Transverse colon (tissue), 4 donors: Measurements from ENCODE around the gene TCFL5. TPM values are rescaled to one million over a fixed set of nuclear protein-coding genes. Genes with fewer than 3 reads are reported as not detected.

Source experiments
- DNase-seq: peaks from one replicate; pipeline ENCODE4 v3.0.0-alpha.2; 2019
- H3K27ac ChIP-seq, 4 donors: fragments of 200-600 bp; sonication (generic); 2 replicates each; pipeline ENCODE4 v1.5.1; 2016 to 2018; ENCODE audit warnings: inconsistent platforms in 4 of 4
- H3K27me3 ChIP-seq: fragments of 200-600 bp; sonication (generic); 2 replicates; pipeline ENCODE4 v1.5.1; 2017; ENCODE audit warnings: inconsistent platforms
- H3K36me3 ChIP-seq, 4 donors: fragments of 200-600 bp; sonication (generic); 2 replicates each; pipeline ENCODE4 v1.5.1; 2017 to 2019; ENCODE audit warnings: inconsistent platforms in 4 of 4
- H3K4me1 ChIP-seq, 4 donors: fragments of 200-600 bp; sonication (generic); 2 replicates each; pipeline ENCODE4 v1.5.1; 2017 to 2020; ENCODE audit warnings: inconsistent platforms in 4 of 4
- H3K4me3 ChIP-seq, 4 donors: fragments of 200-600 bp; sonication (generic); 1 replicate in 1 of 4; 2 replicates in 3 of 4; pipeline versions ENCODE4 v1.5.1 to v1.6.1; 2017 to 2019; ENCODE audit warnings: inconsistent platforms in 4 of 4
- H3K9me3 ChIP-seq, 2 donors: fragments of 200-600 bp; sonication (generic); 2 replicates each; pipeline ENCODE4 v1.5.1; 2017 to 2019; ENCODE audit warnings: inconsistent platforms in 2 of 2
- CTCF ChIP-seq, 5 experiments: fragments of 200-600 bp in 3 of 5; fragments of 450-650 bp in 2 of 5; sonication (generic) in 3 of 5; IDR thresholded peaks; 1 replicate in 2 of 5; 2 replicates in 3 of 5; pipeline ENCODE4 v1.5.1; 2016 to 2017; ENCODE audit warnings: antibody characterized with exemption in 5 of 5, inconsistent platforms in 3 of 5, mild to moderate bottlenecking in 2 of 5, moderate library complexity in 1 of 5
- EP300 ChIP-seq: sonication (generic); formaldehyde crosslinking; IDR thresholded peaks from one replicate; pipeline ENCODE4 v1.6.1; 2017; ENCODE audit warnings: antibody characterized with exemption, low read depth
- POLR2A ChIP-seq: fragments of 450-650 bp; IDR thresholded peaks from one replicate; pipeline ENCODE4 v1.6.1; 2016; ENCODE audit warnings: antibody characterized with exemption, mild to moderate bottlenecking, moderate library complexity
- POLR2AphosphoS5 ChIP-seq, 3 donors: sonication (generic); formaldehyde crosslinking; IDR thresholded peaks; one replicate each; pipeline ENCODE4 v1.6.1; 2016; ENCODE audit warnings: antibody characterized with exemption in 3 of 3
- WGBS, 2 donors: methylation state at CpG; one replicate each; pipeline ENCODE4 v1.1.5; 2018; ENCODE audit warnings: low coverage in 1 of 2; 5-methylcytosine and 5-hydroxymethylcytosine counted together
- in situ Hi-C, 4 donors: fragments of 200-750 bp; cut with MboI; loops; one replicate each; pipeline versions ENCODE4 v1.15.0 to v1.15.1; 2017; ENCODE audit warnings: low sequenced_read_pairs in 3 of 4, low pct_ligation_motif_present in 1 of 4, low pct_unique_long_range_greater_than_20kb in 1 of 4
- intact Hi-C: fragments of 100-400 bp; cut with DNase I; formaldehyde crosslinking; loops from one replicate; pipeline ENCODE4 v1.15.1; 2023; ENCODE audit warnings: low total_unique reads
- total RNA-seq, 4 donors: library from RNA; depleted of rRNA; stranded (reverse); fragments of >200 nt; gene quantifications; one replicate each; pipeline ENCODE4 v1.1.0, GENCODE V29; 2016

The TCFL5 gene
- total RNA-seq, 4 donors from 2014 or later: 5.2 to 19.9 (median 5.9) TPM

DNA sequence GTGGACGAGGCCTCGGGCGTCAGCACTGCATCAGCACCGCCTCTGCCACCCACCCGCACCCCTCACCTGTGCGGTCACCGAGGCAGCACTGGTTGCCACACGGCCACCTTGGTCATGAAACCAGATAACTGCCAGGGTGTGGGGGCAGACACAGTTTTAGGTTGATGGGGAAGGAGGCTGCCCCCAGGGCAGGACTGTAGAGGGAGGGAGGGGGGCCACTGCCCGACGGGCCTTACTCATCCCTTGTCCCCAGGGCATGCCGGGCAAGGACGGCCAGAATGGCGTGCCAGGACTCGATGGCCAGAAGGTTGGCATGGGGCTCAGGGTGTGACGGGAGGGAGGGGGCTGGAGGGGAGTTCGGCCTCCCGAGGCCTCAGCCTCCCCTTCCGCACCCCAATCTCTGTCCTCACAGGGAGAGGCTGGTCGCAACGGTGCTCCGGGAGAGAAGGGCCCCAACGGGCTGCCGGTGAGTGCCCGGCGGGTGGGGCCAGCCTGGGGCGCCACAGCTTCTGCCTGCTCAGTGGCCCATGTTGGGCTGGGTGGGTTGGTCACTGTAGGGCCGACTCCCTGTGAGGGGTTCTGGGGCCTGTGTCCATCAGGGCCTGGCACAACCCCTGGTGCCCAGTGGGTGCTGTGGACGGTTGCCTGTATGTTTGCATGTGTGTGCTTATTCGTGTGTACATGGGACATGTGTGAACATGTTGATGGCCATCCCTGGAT lies 33.0 kb downstream of the TCFL5 start:
- intact Hi-C loops: no loop called here
- no peak for DNase-seq
- Histone ChIP-seq H3K27me3 (no peaks in the 10 kb centered on the region), H3K27ac (no peak overlapping the region), H3K9me3 (no peaks in the 10 kb centered on the region), H3K4me1 (peaks cover 31 to 40% (median 36%) of the 10 kb centered on the region in 4 donors), H3K4me3 (no peak overlapping the region), H3K36me3 (no peaks in the 10 kb centered on the region)
- WGBS, 2 donors: 83% methylated on average over 28 of the region's 29 CpGs; no CpG with 5 or more reads in 1 of the 2 donors
- TF ChIP-seq EP300 (no peak), POLR2AphosphoS5 (IDR thresholded peaks at IDR 0.05) (no peak), POLR2A (no peak), CTCF (IDR thresholded peaks at IDR 0.05) (no peak)
- in situ Hi-C loops: no loop called here

DNA sequence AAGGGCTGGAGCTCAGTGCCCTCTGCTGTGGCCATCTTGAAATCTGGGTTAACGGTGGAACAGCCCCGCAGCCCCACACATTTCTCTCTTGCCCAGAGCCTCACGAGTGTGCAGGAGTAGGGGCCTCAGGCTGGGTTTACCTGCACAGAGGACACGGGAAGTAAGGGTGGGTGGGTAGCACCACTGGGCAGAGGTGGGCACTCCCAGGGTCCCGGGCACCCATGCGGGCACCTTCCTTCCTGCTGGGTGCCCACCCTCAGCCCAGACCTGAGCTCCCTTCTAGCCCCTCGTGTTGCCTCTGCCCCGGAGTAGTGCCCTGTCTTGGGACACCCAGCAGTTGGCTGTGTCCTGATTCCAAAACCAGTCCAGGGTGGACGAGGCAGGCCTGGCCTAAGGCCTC lies 33.6 kb downstream of the TCFL5 start:
- no peaks in the 10 kb centered on the region for H3K27me3 ChIP-seq
- TF ChIP-seq POLR2AphosphoS5 (IDR thresholded peaks at IDR 0.05): no peak
- TF ChIP-seq CTCF (IDR thresholded peaks at IDR 0.05): no peak
- TF ChIP-seq EP300: no peak
- TF ChIP-seq POLR2A: no peak
- no peak overlapping the region for H3K4me3 ChIP-seq
- intact Hi-C loops (no loop called here), in situ Hi-C loops (no loop called here)
- no peaks in the 10 kb centered on the region for H3K36me3 ChIP-seq
- no peak for DNase-seq
- no peak overlapping the region for H3K27ac ChIP-seq
- H3K4me1 ChIP-seq: peaks cover 31 to 36% (median 33%) of the 10 kb centered on the region in 4 donors
- no peaks in the 10 kb centered on the region for H3K9me3 ChIP-seq
- 86% methylated on average over 9 of the region's 9 CpGs; no CpG with 5 or more reads in 1 of the 2 donors for whole genome bisulfite sequencing, 2 donors

DNA sequence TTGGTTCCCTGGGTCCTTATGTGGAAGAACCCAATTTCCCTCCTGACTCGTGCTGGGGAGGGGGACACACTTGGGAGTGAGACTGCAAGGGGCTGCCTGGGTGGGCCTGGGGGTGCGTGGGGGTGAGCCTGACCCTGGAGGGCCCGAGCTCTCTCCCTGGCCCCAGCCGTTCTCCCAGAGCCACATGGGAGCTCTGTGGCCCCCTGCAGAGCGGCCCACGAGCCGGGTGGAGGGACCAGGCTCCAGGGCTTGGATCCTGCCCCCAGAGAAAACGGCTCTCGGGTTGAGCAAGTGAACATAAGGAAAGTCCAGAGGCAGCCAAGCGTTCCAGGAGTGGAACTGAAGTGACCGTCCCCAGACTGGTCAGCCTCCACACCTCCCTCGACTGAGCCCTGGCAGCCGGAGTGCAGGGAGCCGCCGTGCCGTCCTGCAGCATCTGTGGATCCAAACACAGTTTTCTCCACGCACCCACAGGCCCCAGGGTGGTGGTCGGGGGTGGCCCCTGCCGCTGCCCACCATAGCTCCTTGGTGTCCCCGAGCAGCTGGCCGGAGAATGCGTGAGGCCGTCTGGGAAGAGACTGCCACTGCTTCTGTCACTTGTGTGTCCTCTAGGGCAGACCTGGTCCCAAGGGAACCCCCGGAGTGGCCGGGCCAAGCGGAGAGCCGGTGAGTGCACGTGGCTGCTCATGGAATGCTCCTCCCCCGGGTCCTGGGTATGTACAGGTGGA lies 34.1 kb downstream of the TCFL5 start:
- Histone ChIP-seq H3K36me3 (no peaks in the 10 kb centered on the region), H3K27ac (no peak overlapping the region), H3K4me3 (no peak overlapping the region), H3K27me3 (no peaks in the 10 kb centered on the region), H3K4me1 (peaks cover 26 to 30% (median 28%) of the 10 kb centered on the region in 4 donors), H3K9me3 (no peaks in the 10 kb centered on the region)
- in situ Hi-C loops (no loop called here), intact Hi-C loops (no loop called here)
- WGBS, 2 donors: 85% methylated on average over 19 of the region's 29 CpGs; no CpG with 5 or more reads in 1 of the 2 donors
- DNase-seq: no peak
- TF ChIP-seq POLR2AphosphoS5 (IDR thresholded peaks at IDR 0.05) (no peak), POLR2A (no peak), EP300 (no peak), CTCF (IDR thresholded peaks at IDR 0.05) (no peak)

GRCh38 chr20:62826646-62827310 lies 34.8 kb downstream of the TCFL5 start:
- no peaks in the 10 kb centered on the region for H3K27me3 ChIP-seq
- in situ Hi-C loops: no loop called here
- no peak for TF ChIP-seq POLR2AphosphoS5 (IDR thresholded peaks at IDR 0.05)
- no peak for TF ChIP-seq EP300
- intact Hi-C loops: no loop called here
- DNase-seq: no peak
- no peaks in the 10 kb centered on the region for H3K36me3 ChIP-seq
- H3K4me3 ChIP-seq: no peak overlapping the region
- H3K27ac ChIP-seq: no peak overlapping the region
- H3K9me3 ChIP-seq: no peaks in the 10 kb centered on the region
- H3K4me1 ChIP-seq: peaks cover 19 to 23% (median 21%) of the 10 kb centered on the region in 4 donors
- WGBS, 2 donors: 90 to 100% methylated on average over 1 to 24 of the region's 24 CpGs
